ENCODE results near the gene KCTD19. TPM values are rescaled to one million over a fixed set of nuclear protein-coding genes. Genes with fewer than 3 reads are reported as not detected.
A peak's percentile ranks its signal among the peaks of the same experiment; 100 is the strongest.

Gene KCTD19
- polyA plus RNA-seq, 4 donors = 0.95 to 2.5 (median 1.6) TPM

- no peak for DNase-seq (ENCODE audit: low read depth in 4 of 4, low spot score in 2 of 4)
Measured at GRCh38 chr16:67284699-67285646, 41.6 kb downstream of the KCTD19 start.

DNA sequence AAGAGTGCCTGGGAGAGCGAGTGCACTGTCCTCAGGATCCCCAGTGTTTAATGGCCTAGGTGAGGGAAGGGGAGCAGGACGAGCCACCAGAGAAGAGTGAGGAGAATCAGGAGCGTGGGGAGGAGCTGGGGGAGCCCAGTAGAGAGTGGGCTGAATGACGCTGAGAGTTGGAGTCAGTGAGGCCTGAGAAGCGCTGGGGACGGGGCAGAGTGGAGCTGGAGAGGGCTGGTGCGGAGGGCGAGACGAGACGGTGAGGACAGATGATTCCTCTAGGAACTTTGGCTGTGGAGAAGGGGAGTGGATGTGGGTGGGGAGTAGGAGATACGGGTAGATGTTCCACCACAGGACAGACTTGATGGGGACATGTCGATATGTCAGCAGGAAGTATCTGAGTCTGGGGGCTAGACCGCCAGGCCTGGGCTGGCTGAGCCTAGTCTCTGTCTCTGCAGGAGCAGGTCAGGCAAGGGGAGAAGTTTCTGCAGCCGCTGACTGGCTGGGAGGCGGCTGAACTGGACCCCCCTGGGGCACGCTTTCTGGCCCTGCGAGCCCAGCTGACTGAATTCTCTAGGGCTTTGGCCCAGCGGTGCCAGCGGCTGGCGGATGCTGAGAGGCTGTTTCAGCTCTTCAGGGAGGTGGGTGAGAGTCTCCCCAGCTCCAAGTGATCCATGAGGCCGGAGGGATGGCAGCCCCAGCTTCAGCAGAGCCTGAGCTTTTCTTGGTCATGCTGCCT lies 42.5 kb downstream of the KCTD19 start:
- DNase-seq (ENCODE audit: low read depth in 4 of 4, low spot score in 2 of 4) = no peak

- no peak for DNase-seq (ENCODE audit: low read depth in 4 of 4, low spot score in 2 of 4)
Measured at GRCh38 chr16:67283039-67283825, 43.3 kb downstream of the KCTD19 start.

DNA sequence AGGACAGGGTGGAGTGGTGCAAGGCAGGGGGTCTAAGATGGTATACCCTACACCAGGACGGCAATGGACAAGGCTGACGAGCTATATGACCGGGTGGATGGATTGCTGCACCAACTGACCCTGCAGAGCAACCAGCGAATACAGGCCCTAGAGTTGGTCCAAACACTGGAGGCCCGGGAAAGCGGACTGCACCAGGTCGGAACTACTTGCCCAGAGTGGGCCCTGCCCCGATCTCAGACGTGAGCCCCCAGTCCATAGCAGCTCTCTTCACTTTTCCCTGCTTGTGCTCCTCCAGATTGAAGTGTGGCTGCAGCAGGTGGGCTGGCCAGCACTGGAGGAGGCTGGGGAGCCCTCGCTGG lies 44.1 kb downstream of the KCTD19 start:
- DNase-seq (ENCODE audit: low read depth in 4 of 4, low spot score in 2 of 4) = no peak

GRCh38 chr16:67281536-67282446 lies 44.8 kb downstream of the KCTD19 start:
- no peak for DNase-seq (ENCODE audit: low read depth in 4 of 4, low spot score in 2 of 4)

GRCh38 chr16:67280090-67281015 lies 46.2 kb downstream of the KCTD19 start:
- DNase-seq (ENCODE audit: low read depth in 4 of 4, low spot score in 2 of 4) = no peak

DNA sequence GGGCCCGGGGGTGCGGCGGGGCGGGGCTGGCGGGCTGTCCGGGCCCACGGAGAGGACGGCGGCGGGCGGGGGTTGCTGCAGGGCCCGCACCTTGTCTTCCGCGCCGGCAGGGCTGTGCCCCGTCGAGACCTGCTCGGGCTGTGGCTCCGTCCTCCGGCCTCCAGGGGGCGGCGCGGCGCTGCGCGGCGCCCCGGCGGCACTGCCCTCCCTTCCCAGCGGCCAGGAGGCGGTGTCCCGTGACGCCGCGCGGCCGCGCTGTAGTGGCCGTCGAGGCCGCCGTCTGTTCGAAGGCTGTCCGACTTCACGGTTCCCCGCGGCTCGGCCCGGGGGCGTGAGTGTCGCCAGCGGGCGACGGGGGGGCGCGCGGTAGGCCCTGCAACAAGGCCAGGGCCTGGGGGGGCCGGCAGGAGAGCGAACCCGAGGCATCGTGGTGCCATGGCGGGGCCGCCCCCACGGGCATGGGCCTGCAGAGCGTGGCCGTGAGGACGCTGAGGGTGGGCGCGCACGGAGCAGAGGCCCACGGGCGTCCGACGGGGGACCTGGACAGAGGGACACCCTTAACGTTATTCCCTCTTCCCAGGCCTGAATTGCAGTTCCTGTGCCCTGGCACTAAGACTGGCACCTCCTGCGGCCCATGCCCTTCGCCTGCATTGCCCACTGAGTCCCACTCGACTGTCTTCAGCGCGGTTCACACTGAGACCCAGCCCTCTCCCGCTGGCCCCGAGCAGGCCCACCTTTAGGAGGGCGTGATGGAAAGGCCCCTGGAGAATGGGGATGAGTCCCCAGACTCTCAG lies 47.0 kb downstream of the KCTD19 start, which contains the start of gene PLEKHG4:
Gene PLEKHG4 (plus strand): TSS at position 237 of the 794 bp plus-strand sequence. CDS start 513 bp downstream, at position 750.
- peak in 3 of 4 donors; percentile 40 to 70 (median 57) for DNase-seq (ENCODE audit: low read depth in 4 of 4, low spot score in 2 of 4)

GRCh38 chr16:67278773-67279295 lies 47.7 kb downstream of the KCTD19 start:
- DNase-seq (ENCODE audit: low read depth in 4 of 4, low spot score in 2 of 4) = no peak

- DNase-seq (ENCODE audit: low read depth in 4 of 4, low spot score in 2 of 4) = no peak
Measured at GRCh38 chr16:67277999-67278772, 48.4 kb downstream of the KCTD19 start.

- DNase-seq (ENCODE audit: low read depth in 4 of 4, low spot score in 2 of 4) = no peak
Measured at GRCh38 chr16:67277294-67277998, 49.1 kb downstream of the KCTD19 start.

GRCh38 chr16:67275321-67275720 lies 51.2 kb downstream of the KCTD19 start:
- DNase-seq (ENCODE audit: low read depth in 4 of 4, low spot score in 2 of 4) = no peak

- DNase-seq (ENCODE audit: low read depth in 4 of 4, low spot score in 2 of 4) = no peak
Measured at GRCh38 chr16:67271446-67271845, 55.1 kb downstream of the KCTD19 start.

GRCh38 chr16:67270931-67271338 lies 55.6 kb downstream of the KCTD19 start:
- DNase-seq (ENCODE audit: low read depth in 4 of 4, low spot score in 2 of 4) = no peak

DNA sequence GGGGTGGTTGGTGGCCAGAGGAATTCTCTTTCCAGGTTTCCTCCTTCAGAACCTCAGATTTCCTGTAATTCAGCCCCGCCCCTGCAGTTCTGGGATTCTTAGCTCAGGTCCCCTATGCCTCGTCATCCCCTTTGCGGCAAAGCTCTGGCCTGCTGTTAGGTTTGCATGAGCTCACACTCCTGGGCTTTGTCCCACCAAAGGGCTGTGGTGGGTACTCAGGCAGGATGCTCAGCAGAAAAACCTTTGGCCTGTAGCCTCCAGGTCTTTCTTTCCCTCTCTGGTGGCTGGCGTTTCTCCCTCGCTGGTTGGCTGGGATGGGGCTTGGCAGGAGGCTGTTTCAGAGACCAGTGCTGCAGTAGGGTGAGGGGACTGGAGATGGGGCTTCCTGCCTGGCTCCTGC lies 56.8 kb downstream of the KCTD19 start:
- DNase-seq (ENCODE audit: low read depth in 4 of 4, low spot score in 2 of 4) = no peak

- DNase-seq (ENCODE audit: low read depth in 4 of 4, low spot score in 2 of 4) = no peak
Measured at GRCh38 chr16:67268136-67268579, 58.4 kb downstream of the KCTD19 start.

- DNase-seq (ENCODE audit: low read depth in 4 of 4, low spot score in 2 of 4) = no peak
Measured at GRCh38 chr16:67265834-67266233, 60.7 kb downstream of the KCTD19 start.
